ENCODE data around the gene OR6B1. TPM values are rescaled to one million over a fixed set of nuclear protein-coding genes. Genes with fewer than 3 reads are reported as not detected.

Gene OR6B1
- not detected in 2 replicates for total RNA-seq (2014; rRNA removed; shearing (Covaris generic))

GRCh38 chr7:144000020-144000419, at the start of gene OR6B1:
OR6B1 (plus strand) TSS chr7:144000320; CDS start chr7:144003997, 3,677 bp downstream.
- Histone ChIP-seq H3K9me3 (replicated peaks) (no peaks in the 10 kb centered on the region), H3K27ac (no peak within 1 kb of the TSS), H3K4me1 (replicated peaks) (no peaks in the 10 kb centered on the region), H3K4me3 (no peak within 1 kb of the TSS), H3K27me3 (replicated peaks) (no peaks in the 10 kb centered on the region), H3K36me3 (no peaks in the 10 kb centered on the region)
- no peak for DNase-seq (ENCODE audit: low read depth in 1 of 2, low spot score in 2 of 2)

- Histone ChIP-seq H3K36me3 (no peaks in the 10 kb centered on the region), H3K27me3 (replicated peaks) (no peaks in the 10 kb centered on the region), H3K4me1 (replicated peaks) (no peaks in the 10 kb centered on the region), H3K9me3 (replicated peaks) (no peaks in the 10 kb centered on the region), H3K27ac (no peak overlapping the region), H3K4me3 (no peak overlapping the region)
- DNase-seq (ENCODE audit: low read depth in 1 of 2, low spot score in 2 of 2) = no peak
These were observed 46.7 kb upstream of the OR6B1 start for GRCh38 chr7:143953421-143953820.

- Histone ChIP-seq H3K36me3 (no peaks in the 10 kb centered on the region), H3K27ac (no peak overlapping the region), H3K4me1 (replicated peaks) (no peaks in the 10 kb centered on the region), H3K4me3 (no peak overlapping the region), H3K9me3 (replicated peaks) (no peaks in the 10 kb centered on the region), H3K27me3 (replicated peaks) (no peaks in the 10 kb centered on the region)
- no peak for DNase-seq (ENCODE audit: low read depth in 1 of 2, low spot score in 2 of 2)
These were observed 46.0 kb upstream of the OR6B1 start for GRCh38 chr7:143954135-143954534.

GRCh38 chr7:143954544-143954943, 45.6 kb upstream of the OR6B1 start, which contains the start of gene OR2F1:
OR2F1 (plus strand) TSS chr7:143954844; CDS start chr7:143959971, 5,127 bp downstream.
- Histone ChIP-seq H3K36me3 (no peaks in the 10 kb centered on the region), H3K27me3 (replicated peaks) (no peaks in the 10 kb centered on the region), H3K4me3 (no peak within 1 kb of the TSS), H3K27ac (no peak within 1 kb of the TSS), H3K4me1 (replicated peaks) (no peaks in the 10 kb centered on the region), H3K9me3 (replicated peaks) (no peaks in the 10 kb centered on the region)
- no peak for DNase-seq (ENCODE audit: low read depth in 1 of 2, low spot score in 2 of 2)

GRCh38 chr7:143958781-143959180, 41.3 kb upstream of the OR6B1 start:
- Histone ChIP-seq H3K9me3 (replicated peaks) (0 out of 2 replicates have a peak, but pooled peaks cover 4% of the 10 kb centered on the region), H3K36me3 (no peaks in the 10 kb centered on the region), H3K4me1 (replicated peaks) (no peaks in the 10 kb centered on the region), H3K4me3 (no peak overlapping the region), H3K27me3 (replicated peaks) (no peaks in the 10 kb centered on the region), H3K27ac (no peak overlapping the region)
- no peak for DNase-seq (ENCODE audit: low read depth in 1 of 2, low spot score in 2 of 2)

GRCh38 chr7:143960813-143961610, 39.1 kb upstream of the OR6B1 start:
- peaks cover 8% of the 10 kb centered on the region for H3K4me1 ChIP-seq (replicated peaks)
- H3K27ac ChIP-seq = no peak overlapping the region
- no peak for DNase-seq (ENCODE audit: low read depth in 1 of 2, low spot score in 2 of 2)
- H3K9me3 ChIP-seq (replicated peaks) = 0 out of 2 replicates have a peak, but pooled peaks cover 4% of the 10 kb centered on the region
- no peaks in the 10 kb centered on the region for H3K27me3 ChIP-seq (replicated peaks)
- H3K36me3 ChIP-seq = no peaks in the 10 kb centered on the region
- no peak overlapping the region for H3K4me3 ChIP-seq

- H3K36me3 ChIP-seq = no peaks in the 10 kb centered on the region
- H3K4me1 ChIP-seq (replicated peaks) = peaks cover 8% of the 10 kb centered on the region
- H3K4me3 ChIP-seq = no peak overlapping the region
- 0 out of 2 replicates have a peak, but pooled peaks cover 4% of the 10 kb centered on the region for H3K9me3 ChIP-seq (replicated peaks)
- DNase-seq (ENCODE audit: low read depth in 1 of 2, low spot score in 2 of 2) = no peak
- H3K27ac ChIP-seq = no peak overlapping the region
- no peaks in the 10 kb centered on the region for H3K27me3 ChIP-seq (replicated peaks)
These were observed 34.8 kb upstream of the OR6B1 start for GRCh38 chr7:143965280-143965679.

GRCh38 chr7:143967398-143967797, 32.7 kb upstream of the OR6B1 start:
- Histone ChIP-seq H3K36me3 (no peaks in the 10 kb centered on the region), H3K4me1 (replicated peaks) (peaks cover 8% of the 10 kb centered on the region), H3K27ac (no peak overlapping the region), H3K27me3 (replicated peaks) (no peaks in the 10 kb centered on the region), H3K9me3 (replicated peaks) (no peaks in the 10 kb centered on the region), H3K4me3 (no peak overlapping the region)
- DNase-seq (ENCODE audit: low read depth in 1 of 2, low spot score in 2 of 2) = no peak

- no peak for DNase-seq (ENCODE audit: low read depth in 1 of 2, low spot score in 2 of 2)
- Histone ChIP-seq H3K4me3 (no peak overlapping the region), H3K27ac (no peak overlapping the region), H3K27me3 (replicated peaks) (no peaks in the 10 kb centered on the region), H3K4me1 (replicated peaks) (peaks cover 7% of the 10 kb centered on the region), H3K9me3 (replicated peaks) (no peaks in the 10 kb centered on the region), H3K36me3 (no peaks in the 10 kb centered on the region)
These were observed 26.2 kb upstream of the OR6B1 start for GRCh38 chr7:143973870-143974416.

- no peaks in the 10 kb centered on the region for H3K27me3 ChIP-seq (replicated peaks)
- peaks cover 12% of the 10 kb centered on the region for H3K4me1 ChIP-seq (replicated peaks)
- H3K27ac ChIP-seq = no peak overlapping the region
- DNase-seq (ENCODE audit: low read depth in 1 of 2, low spot score in 2 of 2) = no peak
- H3K9me3 ChIP-seq (replicated peaks) = no peaks in the 10 kb centered on the region
- H3K4me3 ChIP-seq = no peak overlapping the region
- no peaks in the 10 kb centered on the region for H3K36me3 ChIP-seq
These were observed 25.7 kb upstream of the OR6B1 start for GRCh38 chr7:143974459-143974858.

- H3K9me3 ChIP-seq (replicated peaks) = no peaks in the 10 kb centered on the region
- H3K27me3 ChIP-seq (replicated peaks) = no peaks in the 10 kb centered on the region
- H3K36me3 ChIP-seq = no peaks in the 10 kb centered on the region
- no peak overlapping the region for H3K27ac ChIP-seq
- peaks cover 23% of the 10 kb centered on the region for H3K4me1 ChIP-seq (replicated peaks)
- H3K4me3 ChIP-seq = no peak overlapping the region
- no peak for DNase-seq (ENCODE audit: low read depth in 1 of 2, low spot score in 2 of 2)
These were observed 24.5 kb upstream of the OR6B1 start for GRCh38 chr7:143975617-143976016.

GRCh38 chr7:143978585-143978984, 21.5 kb upstream of the OR6B1 start:
- H3K27me3 ChIP-seq (replicated peaks) = no peaks in the 10 kb centered on the region
- no peaks in the 10 kb centered on the region for H3K36me3 ChIP-seq
- H3K9me3 ChIP-seq (replicated peaks) = no peaks in the 10 kb centered on the region
- DNase-seq (ENCODE audit: low read depth in 1 of 2, low spot score in 2 of 2) = no peak
- no peak overlapping the region for H3K4me3 ChIP-seq
- H3K27ac ChIP-seq = peak overlapping the region; percentile 54
- peaks cover 28% of the 10 kb centered on the region for H3K4me1 ChIP-seq (replicated peaks)

GRCh38 chr7:143979359-143979758, 20.8 kb upstream of the OR6B1 start:
- no peaks in the 10 kb centered on the region for H3K9me3 ChIP-seq (replicated peaks)
- H3K4me3 ChIP-seq = no peak overlapping the region
- no peaks in the 10 kb centered on the region for H3K27me3 ChIP-seq (replicated peaks)
- no peaks in the 10 kb centered on the region for H3K36me3 ChIP-seq
- peak in 1 of 2 experiments; percentile 62 for DNase-seq (ENCODE audit: low read depth in 1 of 2, low spot score in 2 of 2)
- peaks cover 28% of the 10 kb centered on the region for H3K4me1 ChIP-seq (replicated peaks)
- H3K27ac ChIP-seq = peak overlapping the region; percentile 54

- DNase-seq (ENCODE audit: low read depth in 1 of 2, low spot score in 2 of 2) = no peak
- peak overlapping the region; percentile 54 for H3K27ac ChIP-seq
These were observed 20.1 kb upstream of the OR6B1 start for GRCh38 chr7:143979998-143980397.

More at GRCh38 chr7:143979998-143980397, 20.1 kb upstream of the OR6B1 start:
- H3K36me3 ChIP-seq = no peaks in the 10 kb centered on the region
- no peaks in the 10 kb centered on the region for H3K9me3 ChIP-seq (replicated peaks)
- H3K4me3 ChIP-seq = no peak overlapping the region
- H3K4me1 ChIP-seq (replicated peaks) = peaks cover 28% of the 10 kb centered on the region
- no peaks in the 10 kb centered on the region for H3K27me3 ChIP-seq (replicated peaks)

Data from SJSA1 (cell line).